Endothelial cell (in vitro differentiated cells): ENCODE data around the gene MGME1. TPM values are rescaled to one million over a fixed set of nuclear protein-coding genes. Genes with fewer than 3 reads are reported as not detected.

Source experiments
- DNase-seq: peaks from one replicate; pipeline ENCODE4 v3.0.0; 2021; ENCODE audit warnings: low spot score
- H3K27ac Mint-ChIP-seq: one replicate; pipeline ENCODE4 v1.8.0; 2021; ENCODE audit warnings: mixed read lengths, inconsistent platforms; ENCODE audit not compliant: unreplicated experiment
- H3K27me3 Mint-ChIP-seq: one replicate; pipeline ENCODE4 v1.8.0; 2021; ENCODE audit warnings: mild to moderate bottlenecking, moderate library complexity, mixed read lengths, inconsistent platforms; ENCODE audit not compliant: unreplicated experiment
- H3K36me3 Mint-ChIP-seq: one replicate; pipeline ENCODE4 v1.8.0; 2021; ENCODE audit warnings: mild to moderate bottlenecking, low read depth, mixed read lengths, inconsistent platforms; ENCODE audit not compliant: unreplicated experiment
- H3K4me1 Mint-ChIP-seq: one replicate; pipeline ENCODE4 v1.8.0; 2021; ENCODE audit warnings: mild to moderate bottlenecking, mixed read lengths, inconsistent platforms; ENCODE audit not compliant: unreplicated experiment
- H3K4me3 Mint-ChIP-seq: one replicate; pipeline ENCODE4 v1.8.0; 2021; ENCODE audit warnings: mild to moderate bottlenecking, mixed read lengths, inconsistent platforms; ENCODE audit not compliant: unreplicated experiment
- H3K9me3 Mint-ChIP-seq: one replicate; pipeline ENCODE4 v1.8.0; 2021; ENCODE audit warnings: mixed read lengths, inconsistent platforms; ENCODE audit not compliant: unreplicated experiment
- CTCF ChIP-seq: fragments of 200-600 bp; sonication (generic); IDR thresholded peaks from one replicate; pipeline ENCODE4 v1.5.0; 2021; ENCODE audit warnings: antibody characterized with exemption; ENCODE audit not compliant: unreplicated experiment
- long read RNA-seq: library from polyadenylated mRNA; unstranded; transcript quantifications from one replicate; pipeline ENCODE4 v2.0.0, GENCODE V29; 2020; ENCODE audit not compliant: unreplicated experiment
- total RNA-seq: library from RNA; stranded (reverse); fragmentation: NEBNext Ultra II Directional; extraction: Animal tissue kit (Norgen Biotek cat#: 25700); gene quantifications from one replicate; pipeline ENCODE4 v1.2.1, GENCODE V29; 2021; ENCODE audit not compliant: unreplicated experiment

MGME1 gene
- total RNA-seq = 17.5 TPM
- long read RNA-seq, transcript MGME1-203 (5 exons, 2,336 nt) = major isoform, 6 of 14 reads
- long read RNA-seq, partial matches to known transcripts = 4 of 14 reads
- long read RNA-seq, other reads (novel, unspliced or antisense) = 2 of 14 reads

- Mint-ChIP-seq H3K36me3 (peaks cover 5% of the 10 kb centered on the region), H3K4me3 (peak within 1 kb of the TSS; percentile 95), H3K27ac (peak within 1 kb of the TSS; percentile 95), H3K27me3 (peaks cover 5% of the 10 kb centered on the region), H3K4me1 (peaks cover 57% of the 10 kb centered on the region), H3K9me3 (no peaks in the 10 kb centered on the region)
- no peak for TF ChIP-seq CTCF
- DNase-seq = peak; percentile 98
These were observed at the start of gene MGME1, which contains the start of gene SNX5 for GRCh38 chr20:17968366-17969277. MGME1 (plus strand) TSS chr20:17969018; CDS start chr20:17969860, 842 bp downstream. SNX5 (minus strand) TSS chr20:17968794; CDS start chr20:17968425, 369 bp downstream.

- Mint-ChIP-seq H3K27ac (no peak overlapping the region), H3K4me1 (peaks cover 9% of the 10 kb centered on the region), H3K27me3 (no peaks in the 10 kb centered on the region), H3K36me3 (no peaks in the 10 kb centered on the region), H3K4me3 (no peak overlapping the region), H3K9me3 (no peaks in the 10 kb centered on the region)
- no peak for DNase-seq
- no peak for TF ChIP-seq CTCF
These were observed 49.7 kb upstream of the MGME1 start for GRCh38 chr20:17919149-17919548.

GRCh38 chr20:17921774-17922173 is 47.0 kb upstream of the MGME1 start:
- peaks cover 9% of the 10 kb centered on the region for H3K4me1 Mint-ChIP-seq
- DNase-seq = no peak
- TF ChIP-seq CTCF = no peak
- no peak overlapping the region for H3K4me3 Mint-ChIP-seq
- H3K27me3 Mint-ChIP-seq = peaks cover 4% of the 10 kb centered on the region
- H3K27ac Mint-ChIP-seq = no peak overlapping the region
- no peaks in the 10 kb centered on the region for H3K36me3 Mint-ChIP-seq
- H3K9me3 Mint-ChIP-seq = no peaks in the 10 kb centered on the region

GRCh38 chr20:17925141-17925939 is 43.5 kb upstream of the MGME1 start:
- TF ChIP-seq CTCF = no peak
- DNase-seq = no peak
- no peaks in the 10 kb centered on the region for H3K36me3 Mint-ChIP-seq

More at GRCh38 chr20:17925141-17925939, 43.5 kb upstream of the MGME1 start:
- no peak overlapping the region for H3K27ac Mint-ChIP-seq
- H3K27me3 Mint-ChIP-seq = peaks cover 7% of the 10 kb centered on the region
- no peak overlapping the region for H3K4me3 Mint-ChIP-seq
- no peaks in the 10 kb centered on the region for H3K9me3 Mint-ChIP-seq
- peaks cover 4% of the 10 kb centered on the region for H3K4me1 Mint-ChIP-seq
